HG02943 (cell line): Measurements from ENCODE around the gene RBBP5.
"Not testable (repeated sequence)": the region's sequence is repeated elsewhere in the genome, so short reads cannot be mapped to it uniquely, and the experiment has no call there.

Source experiments
- ATAC-seq: cut with Tn5 transposase; IDR thresholded peaks from one replicate; pipeline ENCODE4 v1.9.1; 2021; ENCODE audit warnings: mild to moderate bottlenecking, low read depth, moderate library complexity; ENCODE audit not compliant: unreplicated experiment

Gene RBBP5, protein sequence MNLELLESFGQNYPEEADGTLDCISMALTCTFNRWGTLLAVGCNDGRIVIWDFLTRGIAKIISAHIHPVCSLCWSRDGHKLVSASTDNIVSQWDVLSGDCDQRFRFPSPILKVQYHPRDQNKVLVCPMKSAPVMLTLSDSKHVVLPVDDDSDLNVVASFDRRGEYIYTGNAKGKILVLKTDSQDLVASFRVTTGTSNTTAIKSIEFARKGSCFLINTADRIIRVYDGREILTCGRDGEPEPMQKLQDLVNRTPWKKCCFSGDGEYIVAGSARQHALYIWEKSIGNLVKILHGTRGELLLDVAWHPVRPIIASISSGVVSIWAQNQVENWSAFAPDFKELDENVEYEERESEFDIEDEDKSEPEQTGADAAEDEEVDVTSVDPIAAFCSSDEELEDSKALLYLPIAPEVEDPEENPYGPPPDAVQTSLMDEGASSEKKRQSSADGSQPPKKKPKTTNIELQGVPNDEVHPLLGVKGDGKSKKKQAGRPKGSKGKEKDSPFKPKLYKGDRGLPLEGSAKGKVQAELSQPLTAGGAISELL

GRCh38 chr1:205121660-205122488 lies at the start of gene RBBP5:
RBBP5 (minus strand) TSS chr1:205121978; CDS start chr1:205121873, 105 bp downstream.
- ATAC-seq: peak; percentile 89

- ATAC-seq: no peak
Measured at GRCh38 chr1:205171369-205171768, 49.6 kb upstream of the RBBP5 start.

- ATAC-seq: no peak
Measured at GRCh38 chr1:205170532-205171269, 48.9 kb upstream of the RBBP5 start.

GRCh38 chr1:205169248-205169647 lies 47.5 kb upstream of the RBBP5 start:
- ATAC-seq: no peak

DNA sequence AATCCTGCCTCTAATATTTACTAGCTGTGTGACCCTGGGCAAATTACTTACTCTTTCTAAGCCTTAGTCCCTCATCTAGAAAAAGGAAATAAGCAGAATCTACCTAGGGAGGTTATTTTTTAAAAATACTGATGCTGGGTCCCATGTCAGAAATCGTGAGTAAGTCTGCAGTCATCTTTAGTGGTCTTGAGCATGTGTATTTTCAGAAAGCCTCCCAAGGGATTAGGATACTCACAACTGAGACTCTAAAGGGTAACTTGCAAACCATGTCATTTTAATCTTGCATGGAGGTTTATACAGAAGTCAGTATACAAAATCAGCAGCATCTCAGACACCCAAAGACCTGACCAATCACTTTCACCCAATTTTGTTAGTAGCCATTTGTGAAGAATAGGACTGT lies 46.5 kb upstream of the RBBP5 start:
- no peak for ATAC-seq

- ATAC-seq: no peak
Measured at GRCh38 chr1:205162301-205162700, 40.5 kb upstream of the RBBP5 start.

DNA sequence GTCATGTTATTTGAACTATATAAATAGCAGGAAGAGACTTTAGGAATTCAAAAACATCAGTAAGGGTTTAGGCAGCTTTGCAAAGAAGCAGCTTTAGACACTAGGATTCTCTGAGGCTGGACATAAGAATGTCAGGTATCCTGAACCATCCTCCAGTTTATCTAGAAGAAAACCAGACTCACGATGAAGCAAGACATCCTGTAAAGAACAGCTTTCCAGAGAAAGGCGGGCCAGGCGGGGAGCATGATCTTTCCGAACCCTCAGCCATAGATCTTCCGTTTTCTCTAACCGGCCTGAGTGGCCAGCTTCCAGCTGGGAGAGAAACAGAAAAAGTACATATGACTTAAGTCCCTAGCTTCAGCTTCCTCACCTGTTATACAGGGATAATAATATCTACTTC lies 39.3 kb upstream of the RBBP5 start:
- ATAC-seq: no peak

DNA sequence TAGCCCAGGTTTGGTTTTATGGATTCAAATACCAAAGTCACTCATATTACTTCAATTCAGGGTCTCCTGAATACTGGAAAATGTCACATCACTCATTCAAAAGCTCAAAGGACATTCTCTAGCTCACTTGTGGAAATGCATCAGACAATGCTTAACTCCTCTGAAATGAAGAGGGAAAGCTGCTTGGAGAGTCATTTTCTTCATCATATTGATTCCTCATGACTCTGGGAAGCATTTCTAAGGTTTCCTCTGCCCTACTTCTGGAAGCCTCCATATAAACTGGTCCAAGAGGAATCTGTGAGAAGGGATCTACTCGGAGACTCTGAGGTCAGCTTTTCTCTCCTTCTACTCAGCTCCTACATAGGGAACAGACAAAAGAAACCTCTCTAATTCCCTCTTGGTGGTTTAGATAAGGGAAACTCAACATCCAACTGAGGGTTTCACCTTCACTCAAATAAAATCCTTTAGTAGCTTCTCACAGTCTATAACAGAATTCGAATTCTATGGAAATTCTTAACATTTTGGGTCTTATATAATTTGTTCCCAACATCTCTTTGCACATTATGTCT lies 36.4 kb upstream of the RBBP5 start:
- no peak for ATAC-seq

- not testable (repeated sequence) for ATAC-seq
Measured at GRCh38 chr1:205155665-205156377, 34.0 kb upstream of the RBBP5 start.

DNA sequence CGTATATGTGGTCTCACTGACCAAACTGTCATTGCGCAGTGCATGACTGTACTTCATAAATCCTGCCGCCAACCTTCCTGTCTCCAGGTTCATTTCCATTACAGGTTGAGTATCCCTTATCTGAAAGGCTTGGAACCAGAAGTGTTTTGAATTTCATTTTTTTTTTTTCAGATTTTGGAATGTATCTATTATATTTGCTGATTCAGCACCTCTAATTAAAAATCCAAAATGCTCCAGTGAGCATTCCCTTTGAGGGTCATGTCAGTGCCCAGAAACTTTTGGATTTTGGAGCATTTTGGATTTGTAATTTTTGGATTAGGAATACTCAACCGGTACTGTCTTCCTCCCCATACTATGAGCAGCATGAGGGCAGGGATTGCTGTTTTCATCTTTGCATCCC lies 30.7 kb upstream of the RBBP5 start:
- ATAC-seq: no peak

DNA sequence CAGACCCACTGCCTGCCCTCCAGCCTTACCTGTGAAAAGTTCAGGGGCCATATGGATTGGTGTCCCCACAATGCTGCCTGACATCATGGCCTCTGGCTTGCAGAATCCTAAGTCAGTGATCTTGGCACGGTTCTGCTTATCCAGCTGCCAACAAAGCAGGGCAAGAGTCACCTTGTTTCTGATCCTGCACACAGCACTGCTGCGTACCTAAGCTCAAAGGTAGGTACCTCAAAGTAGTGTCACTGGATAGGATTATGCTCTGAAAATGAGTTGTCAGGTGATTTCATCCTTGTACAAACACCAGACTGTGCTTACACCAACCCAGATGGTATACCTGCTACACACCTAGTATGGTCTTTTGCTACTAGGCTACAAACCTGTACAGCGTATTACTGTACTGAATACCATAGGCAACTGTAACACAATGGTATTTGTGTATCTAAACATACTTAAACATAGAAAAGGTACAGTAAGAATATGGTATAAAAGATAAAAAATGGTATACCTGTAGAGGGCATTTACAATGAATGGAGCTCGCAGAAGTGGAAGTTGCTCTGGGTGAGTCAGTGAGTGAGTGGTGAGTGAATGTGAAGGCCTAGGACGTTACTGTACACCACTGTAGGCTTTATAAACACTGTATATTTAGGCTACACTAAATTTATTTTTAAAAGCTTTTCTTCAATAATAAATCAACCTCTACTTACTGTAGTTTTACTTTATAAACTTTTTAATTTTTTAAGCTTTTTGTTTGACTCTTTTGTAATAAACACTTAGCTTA lies 29.1 kb upstream of the RBBP5 start:
- no peak for ATAC-seq

DNA sequence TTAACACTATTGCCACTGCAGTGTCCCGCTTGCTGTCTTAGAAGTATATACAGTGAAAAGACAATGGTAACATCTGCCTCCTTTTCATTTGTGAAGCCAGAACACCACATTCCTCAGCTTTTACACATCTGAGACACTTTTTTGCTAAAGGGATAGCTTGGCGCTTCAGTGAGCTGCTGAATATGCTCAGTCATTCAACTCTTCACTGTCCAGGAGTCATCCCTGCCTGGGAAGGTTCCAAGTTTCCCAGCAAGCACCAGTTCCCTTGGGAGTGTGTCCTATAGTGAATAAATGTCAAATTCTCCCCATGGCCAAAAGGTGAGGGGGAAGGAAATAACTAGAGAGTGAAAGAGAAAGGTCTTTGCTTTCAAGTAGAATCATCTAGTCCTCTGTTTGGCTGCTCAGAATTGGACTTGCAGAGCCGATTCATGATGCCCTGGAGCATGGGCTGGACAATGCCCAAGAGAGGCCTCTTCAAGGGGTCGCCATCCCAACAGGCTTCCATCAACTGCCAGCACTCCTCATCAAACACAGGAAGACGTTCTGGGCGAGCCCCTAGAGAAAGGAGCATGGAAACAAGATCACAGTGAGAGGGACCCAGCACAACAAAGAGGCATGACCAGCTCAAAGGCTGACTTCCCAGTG lies 25.5 kb upstream of the RBBP5 start:
- no peak for ATAC-seq

- ATAC-seq: no peak
Measured at GRCh38 chr1:205144751-205145150, 23.0 kb upstream of the RBBP5 start.

GRCh38 chr1:205144046-205144720 lies 22.4 kb upstream of the RBBP5 start:
- ATAC-seq: no peak

GRCh38 chr1:205142102-205142469 lies 20.3 kb upstream of the RBBP5 start:
- no peak for ATAC-seq

GRCh38 chr1:205141236-205142101 lies 19.7 kb upstream of the RBBP5 start:
- ATAC-seq: no peak

DNA sequence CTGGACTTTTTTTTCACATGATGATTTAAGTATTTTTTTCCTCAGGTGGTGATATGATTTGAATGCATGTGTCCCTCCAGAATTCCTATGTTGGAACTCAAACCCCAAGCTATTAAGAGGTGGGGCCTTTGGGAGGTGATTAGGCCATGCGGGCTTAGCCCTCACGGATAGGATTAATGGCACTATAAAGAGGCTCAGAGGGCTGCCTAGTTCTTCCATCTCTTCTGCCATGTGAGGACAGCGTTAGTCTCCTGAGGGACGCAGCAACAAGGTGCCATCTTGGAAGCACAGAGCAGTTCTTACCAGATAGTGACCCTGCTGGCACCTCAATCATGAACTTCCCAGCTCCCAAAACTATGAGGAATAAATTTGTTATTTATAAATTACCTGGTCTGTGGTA lies 18.3 kb upstream of the RBBP5 start:
- ATAC-seq: no peak
